Prostate gland (tissue), 2 donors: ENCODE measurements around the gene KTI12.

Source experiments
- POLR2AphosphoS5 ChIP-seq: sonication (generic); formaldehyde crosslinking; IDR thresholded peaks from one replicate; pipeline ENCODE4 v1.6.1; 2017; ENCODE audit warnings: antibody characterized with exemption
- TF ChIP-seq, protein P1 (sequence below), 4 experiments: fragments of 200-600 bp in 2 of 4; fragments of 450-650 bp in 2 of 4; sonication (generic) in 2 of 4; IDR thresholded peaks; 1 replicate in 3 of 4; 2 replicates in 1 of 4; pipeline ENCODE4 v1.5.1; 2016 to 2019; ENCODE audit warnings: antibody characterized with exemption in 4 of 4, mild to moderate bottlenecking in 2 of 4, moderate library complexity in 2 of 4

DNA sequence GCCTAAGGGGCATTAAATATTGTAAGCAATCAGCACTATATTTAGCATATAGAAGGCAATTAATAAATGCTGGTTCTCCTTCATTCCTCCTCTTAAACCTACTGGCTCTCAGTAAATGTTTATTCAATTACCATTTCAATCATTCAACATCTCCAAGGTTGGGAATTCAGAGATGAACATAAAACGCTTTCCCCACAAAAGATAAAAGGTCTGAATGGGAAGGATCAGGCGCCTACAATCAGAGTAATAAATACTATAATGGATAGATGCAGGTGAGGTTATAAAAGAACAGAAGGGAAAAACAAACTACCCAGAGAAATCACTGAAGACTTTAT lies 407 bp upstream of the KTI12 start:
- TF ChIP-seq POLR2AphosphoS5 = no peak
- TF ChIP-seq, protein P1, sequence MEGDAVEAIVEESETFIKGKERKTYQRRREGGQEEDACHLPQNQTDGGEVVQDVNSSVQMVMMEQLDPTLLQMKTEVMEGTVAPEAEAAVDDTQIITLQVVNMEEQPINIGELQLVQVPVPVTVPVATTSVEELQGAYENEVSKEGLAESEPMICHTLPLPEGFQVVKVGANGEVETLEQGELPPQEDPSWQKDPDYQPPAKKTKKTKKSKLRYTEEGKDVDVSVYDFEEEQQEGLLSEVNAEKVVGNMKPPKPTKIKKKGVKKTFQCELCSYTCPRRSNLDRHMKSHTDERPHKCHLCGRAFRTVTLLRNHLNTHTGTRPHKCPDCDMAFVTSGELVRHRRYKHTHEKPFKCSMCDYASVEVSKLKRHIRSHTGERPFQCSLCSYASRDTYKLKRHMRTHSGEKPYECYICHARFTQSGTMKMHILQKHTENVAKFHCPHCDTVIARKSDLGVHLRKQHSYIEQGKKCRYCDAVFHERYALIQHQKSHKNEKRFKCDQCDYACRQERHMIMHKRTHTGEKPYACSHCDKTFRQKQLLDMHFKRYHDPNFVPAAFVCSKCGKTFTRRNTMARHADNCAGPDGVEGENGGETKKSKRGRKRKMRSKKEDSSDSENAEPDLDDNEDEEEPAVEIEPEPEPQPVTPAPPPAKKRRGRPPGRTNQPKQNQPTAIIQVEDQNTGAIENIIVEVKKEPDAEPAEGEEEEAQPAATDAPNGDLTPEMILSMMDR (IDR thresholded peaks at IDR 0.05) = no peak
